GM21360 (cell line): ENCODE data around the gene STH.

Experiments used
- ATAC-seq: cut with Tn5 transposase; IDR thresholded peaks from one replicate; pipeline ENCODE4 v1.9.1; 2021; ENCODE audit warnings: mild to moderate bottlenecking, moderate library complexity; ENCODE audit not compliant: unreplicated experiment

Gene STH

GRCh38 chr17:46042925-46043324 is 43.9 kb downstream of the STH start:
- no peak for ATAC-seq

- no peak for ATAC-seq
These were observed 44.6 kb downstream of the STH start for GRCh38 chr17:46043606-46044005.

- ATAC-seq, result no peak
These were observed 45.4 kb downstream of the STH start for GRCh38 chr17:46044286-46044928.

- no peak for ATAC-seq
These were observed 45.9 kb downstream of the STH start for GRCh38 chr17:46044989-46045388.

- ATAC-seq, result no peak
These were observed 46.6 kb downstream of the STH start for GRCh38 chr17:46045639-46046038.

GRCh38 chr17:46046957-46047356 is 47.9 kb downstream of the STH start:
- ATAC-seq, result no peak

- no peak for ATAC-seq
These were observed 48.3 kb downstream of the STH start for GRCh38 chr17:46047398-46047797.

GRCh38 chr17:46047856-46048255 is 48.8 kb downstream of the STH start:
- ATAC-seq, result no peak
